Stimulated activated CD8-positive, alpha-beta memory T cell treated with anti-CD3 and anti-CD28 coated beads, Interleukin-7, amount 100 ng/mL, for 4 hours (primary cell): ENCODE results near the gene PRR5L.
"Not testable (repeated sequence)": the region's sequence is repeated elsewhere in the genome, so short reads cannot be mapped to it uniquely, and the experiment has no call there.

Experiments used
- DNase-seq, 2 donors: peaks; one replicate each; pipeline ENCODE4 v3.0.0-alpha.2; 2020; ENCODE audit warnings: low read depth in 2 of 2

PRR5L gene

DNA sequence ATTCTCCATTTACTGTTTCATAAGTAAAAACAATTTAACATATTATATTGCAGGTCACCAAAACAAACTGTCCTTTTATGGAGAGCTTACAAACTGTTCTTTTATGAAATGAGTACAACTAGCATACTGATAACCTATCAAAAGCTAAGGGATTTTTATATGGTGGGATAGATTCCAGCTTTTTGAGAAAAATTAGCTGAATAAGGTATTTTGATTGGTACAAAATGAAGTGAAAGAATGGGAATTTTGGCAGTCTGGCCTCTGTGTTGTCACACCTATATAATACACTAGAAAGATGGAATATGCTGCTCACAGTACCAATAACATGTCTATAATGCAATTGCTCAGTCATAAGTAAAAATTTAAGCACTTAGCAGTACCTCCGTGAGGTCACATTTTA is 202.6 kb downstream of the PRR5L start:
- DNase-seq: no peak

DNA sequence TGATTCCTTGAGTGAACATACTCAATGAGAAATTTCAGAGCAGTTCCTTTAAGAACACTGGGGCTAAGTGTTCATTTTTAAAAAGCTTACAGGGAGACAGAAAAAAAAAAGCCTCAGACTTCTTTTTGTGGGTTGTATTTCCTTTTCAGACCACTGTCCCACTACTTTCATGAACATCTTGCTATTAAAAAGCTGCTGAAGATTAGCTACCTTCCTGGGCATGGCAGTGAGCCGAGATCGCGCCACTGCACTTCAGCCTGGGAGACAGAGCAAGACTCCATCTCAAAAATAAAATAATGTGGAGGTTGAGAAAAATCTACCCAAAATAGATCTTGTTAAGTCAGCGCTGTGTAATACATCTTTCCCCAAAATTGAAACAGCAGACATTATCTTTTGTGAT is 203.2 kb downstream of the PRR5L start:
- no peak for DNase-seq

DNA sequence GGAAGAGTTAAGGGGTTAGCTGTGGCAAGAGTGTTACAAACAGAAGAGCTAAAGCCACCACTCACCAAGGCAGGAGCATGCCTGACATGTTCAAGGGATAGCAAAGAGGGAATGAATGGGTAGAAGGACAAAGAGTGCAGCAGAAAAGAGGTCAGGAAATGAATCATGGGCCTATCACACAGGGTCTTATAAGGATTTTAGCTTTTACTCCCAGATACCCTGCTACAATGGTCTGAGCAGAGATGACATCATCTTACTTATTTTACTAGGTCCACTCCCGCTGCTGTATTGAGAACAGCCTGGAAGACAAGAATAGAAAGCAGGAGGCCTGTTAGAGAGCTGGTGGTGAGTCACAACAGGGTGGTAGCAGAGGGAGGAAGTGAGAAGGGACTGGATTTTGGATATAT is 204.2 kb downstream of the PRR5L start:
- no peak for DNase-seq

DNA sequence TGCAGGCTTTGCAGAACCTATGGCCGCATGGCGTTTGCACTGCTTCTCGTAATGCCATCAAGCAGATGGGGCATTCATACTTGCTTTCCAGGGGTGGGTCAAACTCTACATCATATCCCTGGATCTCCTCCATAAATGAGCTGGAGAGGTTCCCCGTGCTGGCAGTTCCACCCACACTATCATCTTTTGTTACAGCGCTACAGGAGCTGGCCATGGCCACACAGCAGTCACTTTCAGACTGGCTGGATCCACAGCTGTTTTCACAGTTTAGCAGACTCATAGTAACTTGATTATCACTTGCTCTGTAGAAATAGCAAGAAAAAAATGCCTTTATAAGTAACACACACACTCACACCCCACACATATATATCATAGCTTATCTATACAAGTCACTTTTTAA is 205.1 kb downstream of the PRR5L start:
- no peak for DNase-seq

DNA sequence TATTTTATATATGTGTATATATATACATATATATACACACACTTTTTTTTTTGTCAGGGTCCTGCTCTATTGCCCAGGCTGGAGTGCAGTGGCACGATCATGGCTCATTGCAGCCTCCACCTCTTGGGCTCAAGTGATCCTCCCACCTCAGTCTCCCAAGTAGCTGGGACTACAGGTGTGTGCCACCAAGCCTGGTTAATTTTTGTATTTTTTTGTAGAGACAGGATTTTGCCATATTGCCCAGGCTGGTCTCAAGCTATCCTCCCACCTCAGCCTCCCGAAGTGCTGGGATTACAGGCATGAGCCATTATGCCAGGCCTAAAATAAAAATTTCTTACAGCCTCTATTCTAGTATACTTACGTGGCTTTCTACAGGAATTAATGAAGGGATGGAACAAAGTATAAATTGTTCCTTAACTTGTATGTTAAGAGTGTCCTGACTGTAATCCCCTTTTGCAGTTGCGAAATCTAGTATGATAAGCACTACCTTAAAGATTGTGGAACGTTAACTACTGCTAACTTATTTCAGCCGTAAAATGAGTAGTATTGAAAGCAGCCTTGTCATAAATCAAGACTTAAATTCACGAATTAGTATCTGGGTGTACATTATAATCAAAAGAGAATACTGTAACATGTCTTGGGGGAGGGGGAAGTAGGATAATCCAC is 211.9 kb downstream of the PRR5L start:
- DNase-seq: no peak

DNA sequence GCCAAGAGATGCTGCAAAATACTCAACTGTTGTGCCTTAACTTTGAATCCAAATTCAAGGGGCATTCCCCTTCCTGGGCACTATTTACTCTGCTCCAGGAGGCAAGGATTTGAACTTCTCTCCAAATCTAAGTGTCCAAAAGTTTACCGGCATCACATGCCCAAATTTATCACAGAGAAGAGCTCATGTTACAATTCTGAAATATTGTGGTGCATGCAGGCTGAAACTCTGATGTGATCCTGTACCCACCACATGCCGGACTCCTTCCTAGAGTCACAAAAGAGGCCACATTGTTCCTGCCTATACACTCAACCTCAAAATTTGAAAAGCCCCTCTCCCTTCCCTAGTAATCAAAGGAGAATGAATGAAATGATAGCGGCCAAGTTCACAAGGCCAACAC is 212.7 kb downstream of the PRR5L start:
- DNase-seq: no peak

DNA sequence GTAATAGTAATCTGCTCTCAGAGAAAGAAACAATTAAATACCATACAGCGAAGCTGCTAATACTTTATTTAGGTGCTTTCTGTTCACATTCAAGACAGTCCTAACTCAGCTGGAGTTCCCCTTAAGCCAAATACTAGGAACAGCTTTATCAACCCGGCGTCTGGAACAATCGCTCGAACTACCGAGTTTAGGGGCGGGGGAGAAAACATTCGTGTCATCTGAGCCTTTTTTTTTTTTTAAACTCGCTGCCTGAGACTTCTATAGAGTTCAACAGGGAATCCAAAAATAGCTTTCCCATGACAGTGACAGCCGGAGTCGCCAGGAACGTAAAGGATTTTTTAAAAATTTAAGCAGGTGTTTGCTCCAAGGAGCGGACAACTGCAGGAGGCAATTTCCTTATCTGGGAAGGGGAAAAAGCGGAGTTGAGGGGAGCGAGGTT is 213.1 kb downstream of the PRR5L start:
- DNase-seq: peak; percentile 35 to 55

DNA sequence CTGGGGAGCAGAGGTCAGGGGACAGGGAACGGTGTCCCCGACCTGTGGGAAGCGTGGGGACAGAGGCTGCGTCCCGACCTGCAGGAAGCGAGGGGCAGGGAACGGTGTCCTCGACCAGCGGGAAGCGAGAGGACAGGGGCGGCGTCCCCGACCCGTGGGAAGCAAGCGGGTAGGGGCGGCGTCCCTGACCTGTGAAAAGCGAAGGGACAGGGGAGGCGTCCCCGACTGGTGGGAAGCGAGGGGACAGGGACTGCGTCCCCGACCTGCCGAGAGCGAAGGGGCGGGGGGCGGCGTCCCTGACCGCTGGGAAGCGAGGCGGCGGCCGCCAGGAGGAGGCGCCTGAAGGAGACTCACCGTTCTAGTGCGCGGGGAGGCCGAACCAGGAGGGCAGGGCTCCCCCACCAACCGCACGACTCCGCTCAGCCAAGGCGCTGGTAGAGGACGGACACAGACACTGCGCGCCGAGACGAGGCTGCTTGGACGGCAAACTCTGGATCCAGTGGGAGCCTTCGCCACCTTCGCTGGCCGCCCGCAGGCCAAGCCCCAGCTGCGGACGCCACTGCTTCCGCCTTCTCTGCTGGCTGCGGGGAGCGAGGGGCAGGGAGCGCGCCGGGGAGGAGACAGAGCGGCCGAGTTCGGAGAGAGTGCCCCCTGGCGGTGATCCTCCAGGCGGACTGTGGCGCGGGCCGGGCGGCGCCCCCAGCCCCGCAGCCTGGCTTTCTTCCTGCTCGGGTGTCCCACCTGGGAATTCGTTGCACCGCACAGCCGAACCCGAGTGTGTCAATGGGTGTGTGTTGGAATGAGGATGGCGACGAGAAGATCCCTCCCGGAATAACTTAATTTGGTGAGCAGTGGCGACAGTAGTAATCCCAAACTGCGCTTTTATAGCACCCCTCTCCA is 213.9 kb downstream of the PRR5L start, which contains the start of gene TRAF6:
Gene TRAF6, minus strand, starts transcription at position 579 of the 900 bp plus-strand sequence. CDS start 8,757 bp downstream, outside the sequence.
- peak; percentile 72 to 82 for DNase-seq

DNA sequence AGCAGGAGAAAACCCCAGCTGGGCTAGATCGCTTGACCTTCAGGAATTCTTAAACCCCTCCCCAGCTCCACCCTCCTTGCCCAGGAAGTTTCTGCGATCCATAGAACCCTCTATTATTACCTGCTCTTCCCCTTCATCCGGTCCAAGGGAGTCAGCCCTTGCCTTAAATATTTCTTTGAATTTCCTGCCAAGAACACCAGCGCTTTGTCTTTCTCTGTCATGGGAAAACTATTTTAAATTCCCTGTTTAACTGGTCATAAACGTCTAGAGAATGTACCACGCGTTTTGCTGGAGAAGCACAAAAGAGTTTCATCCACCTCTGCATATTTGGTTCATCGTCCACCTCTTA is 214.5 kb downstream of the PRR5L start:
- no peak for DNase-seq

DNA sequence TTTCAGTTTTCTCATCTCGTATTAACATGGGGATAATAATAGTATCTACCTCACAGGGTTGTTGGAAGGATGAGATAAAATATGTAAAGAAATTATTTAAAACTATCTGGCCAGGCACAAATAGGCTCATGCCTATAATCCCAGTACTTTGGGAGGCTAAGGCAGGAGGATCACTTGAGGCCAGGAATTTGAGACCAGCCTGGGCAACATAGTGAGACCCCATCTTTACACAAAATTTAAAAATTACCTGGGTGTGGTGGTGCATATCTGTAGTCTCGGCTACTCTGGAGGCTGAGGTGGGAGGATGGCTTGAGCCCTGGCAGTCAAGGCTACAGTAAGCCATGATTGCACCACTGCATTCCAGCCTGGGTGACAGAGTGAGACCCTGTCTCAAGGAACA is 215.0 kb downstream of the PRR5L start:
- DNase-seq: not testable (repeated sequence)

DNA sequence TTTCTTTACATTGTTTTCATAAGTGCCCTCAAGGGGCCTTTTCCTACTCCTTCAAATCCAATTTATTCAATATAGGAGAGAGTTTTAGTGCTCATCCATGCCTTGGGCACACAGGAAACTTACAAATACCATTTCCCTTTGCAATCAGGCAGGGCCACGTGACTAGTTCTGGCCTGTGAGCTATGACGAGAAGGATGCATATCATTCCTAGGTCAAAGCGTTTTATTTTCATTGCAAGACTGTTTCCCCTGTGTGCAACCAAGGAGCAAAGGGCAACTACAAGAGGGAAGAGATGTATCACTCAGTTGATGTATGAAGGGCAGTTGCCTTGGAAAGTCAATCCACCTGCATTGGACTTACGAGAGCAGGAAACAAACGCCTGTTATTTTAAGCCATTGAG is 215.9 kb downstream of the PRR5L start:
- DNase-seq: no peak

DNA sequence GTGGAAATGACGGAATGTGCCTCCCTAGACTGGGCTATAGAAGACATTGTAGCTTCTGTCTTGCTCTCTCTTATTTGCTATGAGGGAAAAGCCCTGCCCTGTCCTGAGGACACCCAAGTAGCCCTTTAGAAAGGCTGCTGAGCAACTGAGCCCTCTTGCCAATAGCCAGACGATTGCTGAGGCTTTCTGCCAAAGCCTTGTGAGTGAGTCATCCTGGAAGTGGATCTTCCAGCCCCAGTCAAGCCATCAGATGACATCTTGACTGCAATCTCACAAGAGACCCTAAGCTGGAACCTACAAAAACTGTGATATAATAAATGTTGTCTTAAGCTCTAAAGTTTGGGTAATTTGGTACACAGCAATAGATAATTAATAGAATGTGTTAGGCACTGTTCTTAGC is 217.9 kb downstream of the PRR5L start:
- no peak for DNase-seq
